GM12874 (cell line): ENCODE measurements around the gene RNF113A.

Source experiments
- CTCF ChIP-seq: IDR thresholded peaks from 2 replicates; pipeline ENCODE4 v1.5.1; 2011; ENCODE audit warnings: low read depth, mild to moderate bottlenecking, control low read depth, low read length, moderate library complexity; ENCODE audit not compliant: insufficient read depth

RNF113A gene

GRCh38 chrX:119871599-119872395, at the start of gene RNF113A, which contains the start of gene NDUFA1:
Gene RNF113A, minus strand, starts transcription at chrX:119871733. Its CDS starts 120 bp downstream, at chrX:119871613.
Gene NDUFA1, plus strand, starts transcription at chrX:119871832. Its CDS starts 80 bp downstream, at chrX:119871912.
- no peak for TF ChIP-seq CTCF

- TF ChIP-seq CTCF = no peak
Measured at GRCh38 chrX:119919835-119920585, 48.5 kb upstream of the RNF113A start.

DNA sequence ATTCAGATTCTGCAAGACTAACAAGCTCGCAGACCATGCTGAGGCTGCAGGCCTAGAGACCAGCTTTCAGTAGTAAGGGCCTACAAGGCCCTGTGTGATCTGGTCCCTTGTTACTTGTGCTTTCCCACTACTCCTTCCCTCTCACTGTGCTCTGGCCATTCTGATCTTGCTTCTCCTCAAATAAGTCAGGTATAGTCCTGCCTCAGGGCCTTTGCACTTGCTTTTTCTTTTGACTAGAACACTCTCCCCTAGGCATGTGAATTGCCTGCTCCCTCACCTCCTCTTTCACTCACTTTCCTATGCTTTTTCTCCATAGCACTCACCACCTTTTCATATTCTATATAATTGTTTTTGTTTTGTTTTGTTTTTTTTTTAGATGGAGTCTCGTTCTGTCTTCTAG, 46.3 kb upstream of the RNF113A start:
- TF ChIP-seq CTCF = no peak

GRCh38 chrX:119916310-119916709, 44.8 kb upstream of the RNF113A start:
- TF ChIP-seq CTCF = no peak

GRCh38 chrX:119900976-119901375, 29.4 kb upstream of the RNF113A start:
- no peak for TF ChIP-seq CTCF

DNA sequence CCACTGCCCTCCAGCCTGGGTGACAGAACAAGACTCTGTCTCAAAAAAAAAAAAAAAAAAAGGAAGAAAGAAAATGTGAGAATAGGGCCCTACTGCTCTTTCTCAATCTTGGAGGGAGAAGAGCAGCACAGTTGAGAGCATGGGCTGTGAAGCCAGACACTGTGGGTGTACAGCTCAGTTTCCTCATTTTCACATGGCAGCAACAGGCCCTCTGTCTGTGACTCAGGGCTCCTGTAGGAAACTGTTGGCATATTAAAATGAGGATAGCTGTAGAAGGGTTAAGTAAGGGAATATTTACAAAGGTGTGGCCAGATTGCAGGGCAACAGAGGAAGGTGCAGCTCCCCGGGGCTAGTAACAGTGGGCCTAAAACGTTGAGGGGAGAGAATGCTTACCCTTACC, 27.6 kb upstream of the RNF113A start:
- no peak for TF ChIP-seq CTCF

DNA sequence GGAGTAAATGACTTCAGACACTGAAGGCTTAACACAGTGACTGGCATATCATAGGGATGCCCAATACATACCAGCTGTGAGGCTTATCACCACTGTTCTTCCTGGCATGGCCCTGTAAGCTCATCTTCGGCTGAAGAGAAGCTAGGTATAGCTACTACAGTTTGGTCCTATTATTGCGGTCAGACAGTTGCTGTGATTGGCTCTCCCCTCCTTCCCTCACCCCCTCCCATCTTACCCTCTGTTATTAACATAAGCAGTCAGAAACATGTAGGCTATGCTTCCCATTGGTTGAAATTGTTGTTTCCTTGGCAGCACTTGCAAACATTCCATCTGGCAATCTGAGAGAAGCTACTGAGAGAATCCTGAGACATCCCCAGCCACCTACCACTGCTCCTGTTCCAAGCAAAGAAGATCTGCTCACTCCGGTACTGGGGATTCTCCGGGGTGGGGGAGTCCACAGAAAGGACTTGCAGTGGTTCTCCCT, 24.4 kb upstream of the RNF113A start, which contains the start of gene AKAP14:
AKAP14 (plus strand) TSS at position 51 of the 484 bp plus-strand sequence. CDS start 7,331 bp downstream, outside the sequence.
- TF ChIP-seq CTCF = no peak
